HUES6 (cell line): ENCODE measurements around the gene ARMC7.
"Not testable (repeated sequence)": the region's sequence is repeated elsewhere in the genome, so short reads cannot be mapped to it uniquely, and the experiment has no call there.

ENCODE experiments used
- H3K27ac ChIP-seq: 2 replicates; pipeline ENCODE4 v1.7.0; 2013; ENCODE audit warnings: low read depth, mild to moderate bottlenecking, low read length, inconsistent platforms
- H3K27me3 ChIP-seq: 2 replicates; pipeline ENCODE4 v1.6.1; 2013; ENCODE audit warnings: low read length; ENCODE audit not compliant: control insufficient read depth, insufficient read depth
- H3K36me3 ChIP-seq: 2 replicates; pipeline ENCODE4 v1.6.1; 2013; ENCODE audit warnings: low read length; ENCODE audit not compliant: control insufficient read depth, insufficient read depth
- H3K4me1 ChIP-seq: 2 replicates; pipeline ENCODE4 v1.6.1; 2013; ENCODE audit warnings: low read length; ENCODE audit not compliant: control insufficient read depth, insufficient read depth
- H3K4me3 ChIP-seq: 2 replicates; pipeline ENCODE4 v1.5.1; 2013; ENCODE audit warnings: low read depth, low read length
- H3K9ac ChIP-seq: one replicate; pipeline ENCODE4 v1.6.1; 2013; ENCODE audit warnings: mild to moderate bottlenecking, low read length
- H3K9me3 ChIP-seq: 2 replicates; pipeline ENCODE4 v1.6.1; 2013; ENCODE audit warnings: low read depth, low read length; ENCODE audit not compliant: control insufficient read depth, insufficient read depth

The ARMC7 gene

GRCh38 chr17:75067856-75068255 is 41.9 kb upstream of the ARMC7 start:
- H3K9me3 ChIP-seq, result no peaks in the 10 kb centered on the region
- peaks cover 28% of the 10 kb centered on the region for H3K36me3 ChIP-seq
- no peaks in the 10 kb centered on the region for H3K27me3 ChIP-seq
- no peak overlapping the region for H3K9ac ChIP-seq
- no peak overlapping the region for H3K27ac ChIP-seq
- no peaks in the 10 kb centered on the region for H3K4me1 ChIP-seq
- H3K4me3 ChIP-seq, result no peak overlapping the region

- Histone ChIP-seq H3K9me3 (no peaks in the 10 kb centered on the region), H3K27ac (no peak overlapping the region), H3K4me3 (no peak overlapping the region), H3K36me3 (peaks cover 19% of the 10 kb centered on the region), H3K9ac (no peak overlapping the region), H3K4me1 (no peaks in the 10 kb centered on the region), H3K27me3 (no peaks in the 10 kb centered on the region)
These were observed 41.0 kb upstream of the ARMC7 start for GRCh38 chr17:75068750-75069149.

- H3K9me3 ChIP-seq, result no peaks in the 10 kb centered on the region
- no peaks in the 10 kb centered on the region for H3K4me1 ChIP-seq
- H3K36me3 ChIP-seq, result peaks cover 9% of the 10 kb centered on the region
- H3K27me3 ChIP-seq, result no peaks in the 10 kb centered on the region
- H3K27ac ChIP-seq, result no peak overlapping the region
- no peak overlapping the region for H3K4me3 ChIP-seq
- no peak overlapping the region for H3K9ac ChIP-seq
These were observed 40.0 kb upstream of the ARMC7 start for GRCh38 chr17:75069783-75070182.

- not testable (repeated sequence) for H3K9me3 ChIP-seq, H3K27me3 ChIP-seq, H3K27ac ChIP-seq, H3K4me1 ChIP-seq, H3K9ac ChIP-seq, H3K4me3 ChIP-seq, H3K36me3 ChIP-seq
These were observed 38.1 kb upstream of the ARMC7 start for GRCh38 chr17:75071478-75072271.

DNA sequence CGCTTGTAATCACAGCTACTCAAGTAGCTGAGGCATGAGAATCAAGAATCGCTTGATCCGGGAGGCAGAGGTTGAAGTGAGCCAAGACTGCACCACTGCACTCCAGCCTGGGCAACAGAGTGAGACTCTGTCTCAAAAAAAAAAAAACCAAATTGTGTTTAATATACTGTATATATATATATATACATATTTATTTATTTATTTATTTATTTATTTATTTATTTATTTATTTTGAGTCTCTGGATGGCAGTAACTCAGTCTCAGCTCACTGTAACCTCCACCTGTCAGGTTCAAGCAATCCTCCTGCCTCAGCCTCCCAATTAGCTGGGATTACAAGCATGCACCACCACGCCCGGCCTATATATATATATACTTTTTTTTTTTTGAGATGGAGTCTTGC is 36.9 kb upstream of the ARMC7 start:
- H3K9me3 ChIP-seq, H3K4me3 ChIP-seq, H3K36me3 ChIP-seq, H3K27me3 ChIP-seq, H3K9ac ChIP-seq, H3K27ac ChIP-seq: not testable (repeated sequence)
- peaks cover 11% of the 10 kb centered on the region for H3K4me1 ChIP-seq

DNA sequence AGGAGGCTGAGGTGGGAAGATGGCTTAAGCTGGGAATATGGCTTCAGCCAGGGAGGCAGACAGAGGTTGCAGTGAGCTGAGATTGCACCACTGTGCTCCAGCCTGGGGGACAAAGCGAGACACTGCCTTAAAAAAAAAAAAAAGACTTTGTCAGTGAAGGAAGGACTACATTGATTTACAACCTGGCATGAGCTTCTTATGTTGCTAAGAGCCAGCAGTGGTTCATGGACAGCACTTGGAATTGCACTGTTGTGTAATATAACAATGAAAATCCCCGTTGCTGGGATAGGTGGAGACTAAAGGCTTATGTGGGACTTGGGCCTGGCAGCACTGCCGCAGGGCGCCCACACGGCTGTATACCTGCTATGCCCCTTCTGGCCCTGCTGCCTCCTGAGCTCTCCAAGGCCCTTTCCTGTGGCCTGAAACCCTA is 36.1 kb upstream of the ARMC7 start:
- Histone ChIP-seq H3K27ac (no peak overlapping the region), H3K9ac (no peak overlapping the region), H3K4me3 (no peak overlapping the region), H3K27me3 (no peaks in the 10 kb centered on the region), H3K4me1 (peaks cover 18% of the 10 kb centered on the region), H3K36me3 (no peaks in the 10 kb centered on the region), H3K9me3 (no peaks in the 10 kb centered on the region)

GRCh38 chr17:75074532-75074931 is 35.2 kb upstream of the ARMC7 start:
- Histone ChIP-seq H3K4me3 (no peak overlapping the region), H3K9me3 (no peaks in the 10 kb centered on the region), H3K9ac (no peak overlapping the region), H3K4me1 (peaks cover 26% of the 10 kb centered on the region), H3K27me3 (no peaks in the 10 kb centered on the region), H3K36me3 (no peaks in the 10 kb centered on the region), H3K27ac (no peak overlapping the region)

- Histone ChIP-seq H3K27ac (no peak overlapping the region), H3K4me1 (peaks cover 26% of the 10 kb centered on the region), H3K36me3 (no peaks in the 10 kb centered on the region), H3K9me3 (no peaks in the 10 kb centered on the region), H3K27me3 (no peaks in the 10 kb centered on the region), H3K9ac (no peak overlapping the region), H3K4me3 (no peak overlapping the region)
These were observed 34.0 kb upstream of the ARMC7 start for GRCh38 chr17:75075597-75076336.

DNA sequence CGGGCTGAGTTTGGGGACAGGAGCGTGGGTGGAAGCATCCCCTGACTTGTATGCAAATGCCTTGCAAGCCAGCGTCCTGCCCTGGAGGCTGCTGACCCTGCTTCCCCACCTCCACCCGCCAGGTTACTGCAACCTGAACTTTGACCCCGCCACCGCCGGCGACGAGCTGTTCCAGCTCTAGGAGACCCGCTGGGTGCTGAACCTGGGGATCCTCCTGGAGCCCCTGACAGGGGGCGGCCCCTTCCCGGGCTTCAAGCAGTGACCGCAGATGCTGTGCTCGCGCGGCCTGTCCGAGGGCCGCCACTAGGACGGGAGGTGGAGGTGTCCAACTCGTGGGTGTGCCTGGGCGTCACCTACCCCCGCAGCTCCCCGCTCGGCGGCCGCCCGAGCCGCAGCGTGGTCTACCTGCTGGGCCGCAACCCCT is 32.7 kb upstream of the ARMC7 start:
- H3K4me3 ChIP-seq, result peak overlapping the region; percentile 13; the same call in 1 of the 2 replicates
- H3K9me3 ChIP-seq, result no peaks in the 10 kb centered on the region
- H3K27ac ChIP-seq, result no peak overlapping the region
- no peak overlapping the region for H3K9ac ChIP-seq
- H3K4me1 ChIP-seq, result peaks cover 26% of the 10 kb centered on the region
- no peaks in the 10 kb centered on the region for H3K36me3 ChIP-seq
- H3K27me3 ChIP-seq, result no peaks in the 10 kb centered on the region

DNA sequence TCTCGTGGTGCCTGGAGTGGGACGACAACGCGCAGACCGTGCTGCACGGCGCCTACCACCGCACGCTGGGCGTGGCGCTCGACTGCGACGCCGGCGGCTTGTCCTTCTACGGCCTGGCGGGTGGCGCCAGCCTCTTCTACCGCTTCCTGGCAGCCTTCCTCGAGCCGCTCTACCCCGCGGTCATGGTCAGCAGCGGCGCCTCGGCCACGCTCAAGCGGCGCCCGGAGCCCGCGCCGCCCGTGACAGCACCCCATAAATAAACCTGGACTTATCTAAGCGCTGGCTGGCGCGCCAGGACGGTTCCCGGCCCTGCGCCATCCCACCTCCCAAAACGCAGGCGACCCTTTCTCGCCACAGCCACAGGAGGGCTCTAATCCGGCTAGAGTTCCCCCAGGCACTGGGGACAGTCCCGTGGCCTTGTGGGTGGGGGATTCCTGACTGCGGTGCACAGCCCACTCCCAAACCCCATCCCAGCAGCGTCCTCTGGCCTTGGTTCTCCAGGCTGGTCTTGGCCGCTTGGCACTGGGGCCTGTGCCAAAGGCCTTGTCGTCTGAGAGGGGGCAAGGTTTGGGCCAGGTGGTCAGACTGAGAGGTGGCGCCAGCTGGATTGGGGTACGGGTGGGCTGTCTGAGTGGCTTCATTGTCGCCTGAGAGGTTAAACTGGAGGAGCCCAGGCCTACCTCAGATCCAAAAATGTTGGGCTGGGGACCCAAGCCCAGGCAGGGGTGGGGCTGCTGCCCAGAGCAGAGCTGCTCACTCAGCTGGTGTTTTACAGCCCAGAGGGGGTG is 32.1 kb upstream of the ARMC7 start:
- H3K36me3 ChIP-seq, result no peaks in the 10 kb centered on the region
- H3K4me1 ChIP-seq, result peaks cover 32% of the 10 kb centered on the region
- H3K27me3 ChIP-seq, result no peaks in the 10 kb centered on the region
- H3K9ac ChIP-seq, result no peak overlapping the region
- H3K27ac ChIP-seq, result no peak overlapping the region; the same call in 1 of the 2 replicates
- H3K9me3 ChIP-seq, result no peaks in the 10 kb centered on the region
- H3K4me3 ChIP-seq, result peak overlapping the region; percentile 13; the same call in 1 of the 2 replicates
